ENCODE data around the gene LCOR.
"Not testable (repeated sequence)": the region's sequence is repeated elsewhere in the genome, so short reads cannot be mapped to it uniquely, and the experiment has no call there.

LCOR gene

GRCh38 chr10:96840841-96841518, 8.9 kb downstream of the LCOR start:
- no peak for DNase-seq

GRCh38 chr10:96842896-96843723, 11.0 kb downstream of the LCOR start:
- no peak for DNase-seq

- DNase-seq: no peak
These were observed 11.7 kb downstream of the LCOR start for GRCh38 chr10:96843823-96844222.

- no peak for DNase-seq
These were observed 14.3 kb downstream of the LCOR start for GRCh38 chr10:96846395-96846794.

- DNase-seq: no peak
These were observed 14.8 kb downstream of the LCOR start for GRCh38 chr10:96846926-96847325.

GRCh38 chr10:96847356-96847755, 15.3 kb downstream of the LCOR start:
- DNase-seq: not testable (repeated sequence)

- no peak for DNase-seq
These were observed 18.0 kb downstream of the LCOR start for GRCh38 chr10:96850113-96850512.

GRCh38 chr10:96850825-96851224, 18.7 kb downstream of the LCOR start:
- no peak for DNase-seq

GRCh38 chr10:96851281-96851680, 19.2 kb downstream of the LCOR start:
- no peak for DNase-seq

GRCh38 chr10:96856317-96856716, 24.2 kb downstream of the LCOR start:
- DNase-seq: no peak

GRCh38 chr10:96857301-96858012, 25.4 kb downstream of the LCOR start:
- no peak for DNase-seq

- no peak for DNase-seq
These were observed 26.1 kb downstream of the LCOR start for GRCh38 chr10:96858038-96858705.

GRCh38 chr10:96858706-96859050, 26.6 kb downstream of the LCOR start:
- DNase-seq: no peak

GRCh38 chr10:96860631-96861277, 28.7 kb downstream of the LCOR start:
- no peak for DNase-seq

GRCh38 chr10:96863922-96864543, 31.9 kb downstream of the LCOR start:
- DNase-seq: no peak

- no peak for DNase-seq
These were observed 41.0 kb downstream of the LCOR start for GRCh38 chr10:96873086-96873485.

GRCh38 chr10:96873756-96874467, 41.8 kb downstream of the LCOR start:
- no peak for DNase-seq

GRCh38 chr10:96878057-96878456, 46.0 kb downstream of the LCOR start:
- DNase-seq: no peak

- no peak for DNase-seq
These were observed 48.5 kb downstream of the LCOR start for GRCh38 chr10:96880575-96880974.

- no peak for DNase-seq
These were observed 57.5 kb downstream of the LCOR start for GRCh38 chr10:96889415-96890171.

GRCh38 chr10:96890172-96890513, 58.0 kb downstream of the LCOR start:
- DNase-seq: no peak
